Embryonic facial prominence (tissue), 1 donor: ENCODE results near the gene SHISAL2A.
"Not testable (repeated sequence)": the region's sequence is repeated elsewhere in the genome, so short reads cannot be mapped to it uniquely, and the experiment has no call there.

Experiments
- DNase-seq: peaks from one replicate; pipeline ENCODE4 v3.0.0-alpha.2; 2016; ENCODE audit errors: extremely low spot score

SHISAL2A gene

DNA sequence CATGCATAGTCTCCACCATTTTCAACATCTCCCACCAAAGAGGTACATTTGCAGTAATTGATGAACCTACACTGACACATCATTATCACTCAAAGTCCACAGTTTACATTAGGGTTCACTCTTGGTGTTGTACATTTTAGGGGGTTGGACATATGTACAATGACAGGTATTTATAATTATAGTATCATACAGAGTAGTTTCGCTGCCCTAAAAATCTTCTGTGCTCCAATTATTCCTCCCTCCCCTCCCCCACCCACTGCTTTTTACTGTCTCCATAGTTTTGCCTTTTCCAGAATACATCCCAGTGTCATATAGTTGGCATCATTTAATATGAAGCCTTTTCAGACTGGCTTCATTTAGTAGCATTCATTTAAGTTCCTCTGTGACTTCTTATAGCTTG lies 51.6 kb downstream of the SHISAL2A start:
- DNase-seq, result no peak

DNA sequence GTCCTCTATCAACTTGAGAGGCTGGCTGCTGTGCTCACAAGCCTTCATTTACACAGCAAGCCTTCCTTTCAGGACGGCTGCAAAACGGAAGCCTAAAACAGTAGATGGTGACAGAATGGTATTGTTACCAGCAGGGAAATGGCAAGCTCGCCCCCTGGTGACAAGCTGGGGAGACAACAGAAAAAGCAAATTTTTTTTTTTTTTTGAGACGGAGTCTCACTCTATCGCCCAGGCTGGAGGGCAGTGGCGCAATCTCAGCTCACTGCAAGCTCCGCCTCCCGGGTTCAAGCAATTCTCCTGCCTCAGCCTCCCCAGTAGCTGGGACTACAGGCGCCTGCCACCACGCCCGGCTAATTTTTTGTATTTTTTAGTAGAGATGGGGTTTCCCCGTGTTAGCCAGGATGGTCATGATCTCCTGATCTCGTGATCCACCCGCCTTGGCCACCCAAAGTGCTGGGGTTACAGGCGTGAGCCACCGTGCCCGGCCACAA lies 53.3 kb downstream of the SHISAL2A start:
- DNase-seq, result peak; percentile 49

DNA sequence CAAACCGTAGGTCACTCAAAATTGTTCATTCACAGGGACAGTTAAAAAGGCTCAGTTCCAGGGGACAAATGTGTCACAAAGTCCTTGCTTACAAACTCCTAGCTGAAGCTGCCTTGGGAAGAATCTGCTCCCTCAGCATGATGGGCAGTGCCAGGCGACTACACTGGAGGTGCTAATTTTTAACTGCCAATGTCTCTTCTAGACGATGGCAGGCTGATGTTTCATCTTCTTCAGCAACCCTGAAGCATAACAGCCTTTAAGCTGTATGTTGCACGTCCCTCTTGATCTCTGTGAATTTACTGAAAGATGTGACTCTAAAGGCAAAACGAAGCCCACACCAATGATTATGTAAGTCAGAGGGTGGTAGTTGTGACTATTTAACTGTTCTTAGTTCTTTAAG lies 53.9 kb downstream of the SHISAL2A start:
- no peak for DNase-seq

DNA sequence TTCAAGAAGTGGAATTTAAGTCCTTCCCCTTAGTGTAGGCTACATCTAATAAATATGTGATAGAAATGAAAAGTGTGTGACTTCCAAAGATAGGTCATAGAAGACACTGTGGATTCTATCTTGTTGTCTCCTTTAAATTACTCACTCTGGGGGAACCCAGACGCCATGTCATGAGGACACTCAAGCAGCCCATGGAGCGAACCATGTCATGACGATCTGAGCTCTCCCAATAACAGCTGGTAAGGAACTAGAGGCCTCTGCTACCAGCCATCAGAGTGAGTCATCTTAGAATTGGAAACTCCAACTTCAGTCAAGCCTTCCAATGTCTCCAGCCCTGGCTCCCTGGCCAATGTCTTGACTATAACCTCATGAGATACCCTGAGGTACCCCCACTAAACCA lies 58.9 kb downstream of the SHISAL2A start:
- DNase-seq, result no peak

DNA sequence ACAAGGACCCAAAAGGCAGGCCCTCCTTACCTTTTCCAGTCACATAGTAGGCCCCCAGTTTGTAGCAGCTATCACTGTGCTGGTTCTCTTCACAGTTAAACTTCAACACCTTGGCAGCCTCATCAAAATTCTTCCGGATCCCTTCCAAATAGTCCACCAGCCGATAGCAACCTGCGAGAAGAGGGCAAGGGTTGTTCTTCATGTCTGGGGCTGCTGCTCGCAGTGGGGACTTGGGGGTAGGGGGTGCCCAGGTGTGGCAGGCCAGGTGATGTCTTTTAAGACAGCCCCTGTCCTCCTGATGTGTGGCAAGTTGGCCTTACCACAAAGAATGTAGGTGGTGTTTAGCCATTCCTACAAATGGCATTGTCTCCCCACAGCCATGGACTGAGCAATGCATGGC lies 59.7 kb downstream of the SHISAL2A start:
- no peak for DNase-seq

DNA sequence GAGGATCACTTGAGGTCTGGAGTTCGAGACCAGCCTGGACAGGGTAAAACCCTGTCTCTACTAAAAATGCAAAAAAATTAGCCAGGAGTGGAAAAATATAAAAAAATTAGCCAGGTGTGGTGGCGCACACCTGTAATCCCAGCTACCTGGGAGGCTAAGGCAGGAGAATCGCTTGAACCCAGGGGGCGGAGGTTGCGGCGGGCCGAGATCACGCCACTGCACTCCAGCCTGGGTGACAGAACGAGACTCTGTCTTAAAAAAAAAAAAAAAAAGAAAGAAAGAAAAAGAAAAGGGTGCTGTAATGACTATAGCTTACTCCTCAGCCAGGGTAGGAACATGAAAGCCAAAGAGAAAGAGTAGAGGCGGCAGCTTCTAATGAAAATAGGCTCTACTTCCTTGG lies 60.4 kb downstream of the SHISAL2A start:
- not testable (repeated sequence) for DNase-seq

DNA sequence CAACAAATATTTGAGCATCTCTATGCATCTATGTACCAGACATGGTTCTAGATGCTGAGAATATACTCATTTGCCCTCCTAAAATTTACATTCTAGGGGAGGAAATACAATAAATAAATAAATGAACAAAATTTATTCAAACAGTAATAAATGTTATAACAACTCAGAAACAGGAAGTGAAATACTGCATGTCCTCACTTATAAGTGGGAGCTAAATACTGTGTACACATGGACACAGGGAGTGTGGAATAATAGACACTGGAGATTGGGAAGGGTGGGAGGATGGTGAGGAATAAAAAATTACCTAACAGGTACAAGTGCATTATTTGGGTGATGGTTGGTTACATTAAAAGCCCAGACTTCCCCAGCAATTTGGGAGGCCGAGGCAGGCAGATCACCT lies 60.9 kb downstream of the SHISAL2A start:
- DNase-seq, result no peak

DNA sequence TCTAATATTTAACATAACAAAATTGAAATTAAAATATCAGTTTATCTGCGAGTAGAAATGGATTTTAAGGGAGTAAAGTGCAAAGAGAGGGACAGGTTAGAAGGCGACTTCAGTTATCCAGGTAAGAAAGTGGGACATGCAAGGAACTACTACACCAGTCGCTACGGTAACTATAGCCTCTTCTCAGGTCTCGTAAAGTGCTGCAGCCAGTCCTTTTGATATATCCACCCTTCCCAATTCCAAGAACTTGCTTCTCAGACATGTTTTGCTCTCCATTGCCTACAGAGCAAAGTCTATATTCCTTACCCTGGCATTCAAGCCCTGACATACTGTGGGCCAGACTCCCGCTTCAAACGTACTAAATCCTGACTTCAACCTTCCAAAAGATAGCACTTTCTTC lies 62.7 kb downstream of the SHISAL2A start:
- no peak for DNase-seq

DNA sequence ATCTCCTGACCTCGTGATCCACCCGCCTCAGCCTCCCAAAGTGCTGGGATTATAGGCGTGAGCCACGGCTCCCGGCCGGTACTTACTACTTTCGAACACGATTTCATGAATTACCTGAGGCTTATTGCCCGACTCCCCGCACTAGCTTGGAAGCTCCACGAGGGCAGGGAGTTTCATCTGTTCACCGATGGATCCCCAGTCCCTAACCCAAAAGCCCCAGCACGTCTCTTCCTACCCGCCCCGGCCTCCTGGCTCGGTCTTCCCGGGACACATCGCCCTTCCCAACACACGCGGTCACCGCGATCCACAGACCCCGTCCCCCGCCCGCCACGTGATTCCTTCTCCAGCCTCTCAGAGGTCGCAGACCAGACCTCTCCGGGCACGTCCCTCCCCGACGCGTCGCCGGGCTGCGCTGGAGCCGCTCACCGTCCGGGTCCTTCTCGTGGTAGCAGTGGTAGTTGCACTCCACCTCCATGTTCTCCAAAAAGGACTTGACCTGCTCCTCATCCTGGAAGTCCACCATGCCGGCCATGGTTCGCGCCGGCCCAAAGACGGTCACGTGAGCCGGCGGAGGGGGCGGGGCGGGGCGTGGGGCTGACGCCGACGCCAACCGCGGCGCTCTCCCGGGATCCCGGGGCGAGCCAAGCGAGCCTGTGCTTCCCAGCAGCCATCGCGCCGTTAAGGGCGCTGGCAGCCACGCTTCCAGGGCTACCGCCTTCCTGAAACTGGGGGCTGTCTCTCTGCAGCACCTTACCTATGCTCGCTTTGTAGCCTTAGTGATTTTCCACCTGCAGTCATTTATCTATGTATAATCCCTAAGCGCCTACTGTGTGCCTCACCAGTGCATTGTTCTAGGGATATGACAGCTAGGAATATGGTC lies 65.1 kb downstream of the SHISAL2A start, which contains the start of gene COA7:
Gene COA7, minus strand, starts transcription at position 553 of the 880 bp plus-strand sequence. Its CDS starts 21 bp downstream, at position 532.
- peak; percentile 61 for DNase-seq

DNA sequence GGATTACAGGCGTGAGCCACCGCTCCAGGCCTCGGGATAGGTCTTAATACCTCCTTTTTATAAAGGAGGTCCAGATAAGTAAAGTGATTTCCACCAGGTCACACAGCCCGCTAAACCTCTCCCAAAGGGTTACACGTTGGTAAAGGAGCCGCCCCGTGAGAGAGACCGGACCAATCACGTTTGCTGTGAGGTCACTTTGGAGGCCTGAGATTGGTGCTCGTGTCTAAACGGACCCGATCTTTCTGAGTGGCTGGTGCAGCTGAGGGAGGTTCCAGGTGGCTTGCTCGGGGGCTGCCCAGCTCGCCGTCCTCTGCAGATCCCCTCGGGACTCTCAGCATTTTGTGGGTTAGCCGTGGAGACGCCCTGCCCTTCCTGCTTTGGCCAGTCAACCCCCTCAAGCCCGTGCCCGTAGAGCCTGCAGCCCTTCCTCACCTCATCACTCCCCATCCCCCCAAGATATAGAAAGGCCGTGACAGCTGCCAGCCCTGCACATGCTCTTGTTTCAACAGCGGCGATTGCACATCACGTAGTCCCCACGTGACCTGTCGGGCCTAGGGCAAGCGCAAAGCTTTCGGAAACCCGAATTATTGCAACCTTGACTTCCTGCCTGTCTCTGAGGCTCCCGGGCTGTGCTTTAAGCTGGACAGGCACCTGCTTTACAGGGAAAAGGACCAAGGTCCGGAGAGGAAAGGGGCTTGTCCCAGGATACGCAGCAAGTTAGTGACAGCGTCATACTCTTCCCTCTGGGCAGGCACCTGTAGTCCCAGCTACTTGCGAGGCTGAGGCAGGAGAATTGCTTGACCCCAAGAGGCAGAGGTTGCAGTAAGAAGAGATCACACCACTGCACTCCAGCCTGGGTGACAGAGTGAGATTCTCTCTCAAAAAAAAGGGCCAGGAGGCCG lies 70.2 kb downstream of the SHISAL2A start:
- DNase-seq, result peak; percentile 81

DNA sequence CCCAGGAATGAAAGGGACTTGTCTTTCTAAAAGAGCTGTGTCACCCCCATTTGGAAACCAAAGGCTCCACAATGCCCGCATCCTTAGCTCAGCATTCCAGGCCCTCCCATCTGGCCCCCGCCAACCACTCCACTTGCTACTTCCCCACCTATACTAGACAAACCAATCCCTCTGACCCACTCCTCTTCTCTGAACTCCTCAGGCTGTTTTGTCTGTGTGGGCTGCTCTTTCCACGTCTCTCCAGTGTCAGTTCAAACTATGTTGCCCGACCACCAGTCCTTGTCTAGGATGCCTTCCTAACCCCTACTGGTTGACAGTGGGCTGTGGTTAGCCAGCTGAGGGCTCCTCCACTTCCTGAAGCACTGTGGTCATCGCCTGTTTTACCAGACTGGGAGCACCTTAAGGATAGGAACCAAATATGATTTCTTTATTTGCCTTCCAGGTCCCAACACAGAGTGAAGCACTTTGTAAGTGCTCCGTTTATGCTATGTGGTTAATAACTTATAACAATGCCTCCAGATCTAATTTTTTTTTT lies 73.2 kb downstream of the SHISAL2A start:
- DNase-seq, result no peak
